T-helper 1 cell treated with Interleukin-12 subunit alpha and Interleukin-12 subunit beta and Interleukin-4 antibody, amounts not matched to agents 30 ng/mL and 1 ng/mL, for 36 hours (primary cell): Measurements from ENCODE around the gene CAPN13. TPM values are rescaled to one million over a fixed set of nuclear protein-coding genes. Genes with fewer than 3 reads are reported as not detected.
"Not testable (repeated sequence)": the region's sequence is repeated elsewhere in the genome, so short reads cannot be mapped to it uniquely, and the experiment has no call there.

Source experiments
- intact Hi-C: fragments of 100-400 bp; cut with micrococcal nuclease; formaldehyde crosslinking; loops from one replicate; pipeline ENCODE4 v1.15.1; 2024
- total RNA-seq: library from RNA; stranded (reverse); gene quantifications from 2 replicates; pipeline ENCODE4 v1.2.3, GENCODE V29; 2022

The CAPN13 gene
- total RNA-seq, 1 donor from 2014 or later = not detected

DNA sequence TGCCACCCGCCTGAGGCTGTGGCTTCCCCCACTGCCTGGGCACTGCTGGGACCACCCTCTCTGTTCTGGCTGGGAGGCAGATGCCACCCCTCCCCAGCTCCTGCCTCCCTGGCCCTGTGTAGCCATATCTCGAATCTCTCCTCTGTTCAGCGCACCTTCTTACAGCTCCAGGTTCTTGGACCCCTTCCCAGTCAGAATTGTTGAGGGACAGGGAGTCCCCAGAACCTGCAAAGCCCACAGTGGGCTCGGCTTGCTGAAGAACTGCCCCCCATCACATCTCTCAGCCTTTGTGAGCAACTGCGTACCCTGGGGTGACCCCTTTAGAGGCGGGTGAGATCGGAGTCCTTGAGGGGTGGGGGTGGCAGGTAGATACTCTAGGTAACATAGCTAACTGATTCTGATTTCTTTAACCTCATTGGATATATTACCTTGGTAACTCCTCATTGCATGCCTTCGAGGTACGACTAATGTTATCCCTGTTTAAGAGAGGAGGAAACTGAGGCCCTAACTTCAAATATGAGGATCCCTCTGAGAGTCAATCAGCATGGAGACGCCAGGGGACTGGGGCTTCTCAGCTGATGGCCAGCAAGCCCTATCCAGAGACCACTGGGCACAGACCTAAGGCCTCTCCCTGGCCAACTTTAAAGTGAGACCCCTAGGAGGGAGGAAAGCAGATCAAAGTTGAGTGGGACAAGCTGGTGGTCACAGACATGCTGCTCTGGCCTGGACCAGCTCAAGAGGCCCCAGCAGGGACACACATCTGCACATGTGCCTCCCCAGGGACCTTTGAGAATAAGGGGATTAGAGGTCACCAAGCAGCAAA is 101.3 kb downstream of the CAPN13 start:
- intact Hi-C loops = no loop called here

DNA sequence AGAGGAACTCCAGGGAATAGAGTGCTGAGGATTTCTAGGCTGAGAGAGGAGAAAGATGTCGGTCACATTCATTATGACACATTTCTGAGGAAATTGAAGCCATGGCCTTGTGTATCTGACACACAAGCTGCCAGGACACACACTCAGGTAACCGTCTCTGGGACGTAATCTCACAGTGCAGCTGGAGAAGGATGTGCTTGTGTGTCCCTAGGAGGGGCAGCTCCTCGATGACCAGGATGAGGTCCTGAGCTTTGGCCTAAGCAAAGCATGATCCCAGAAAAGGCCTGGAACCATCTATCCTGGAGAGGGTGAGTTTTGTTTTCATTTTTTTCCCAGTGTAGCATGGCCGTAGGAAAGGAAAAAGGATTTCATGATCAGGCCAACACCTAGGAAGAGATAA is 102.2 kb downstream of the CAPN13 start:
- intact Hi-C loops = no loop called here

DNA sequence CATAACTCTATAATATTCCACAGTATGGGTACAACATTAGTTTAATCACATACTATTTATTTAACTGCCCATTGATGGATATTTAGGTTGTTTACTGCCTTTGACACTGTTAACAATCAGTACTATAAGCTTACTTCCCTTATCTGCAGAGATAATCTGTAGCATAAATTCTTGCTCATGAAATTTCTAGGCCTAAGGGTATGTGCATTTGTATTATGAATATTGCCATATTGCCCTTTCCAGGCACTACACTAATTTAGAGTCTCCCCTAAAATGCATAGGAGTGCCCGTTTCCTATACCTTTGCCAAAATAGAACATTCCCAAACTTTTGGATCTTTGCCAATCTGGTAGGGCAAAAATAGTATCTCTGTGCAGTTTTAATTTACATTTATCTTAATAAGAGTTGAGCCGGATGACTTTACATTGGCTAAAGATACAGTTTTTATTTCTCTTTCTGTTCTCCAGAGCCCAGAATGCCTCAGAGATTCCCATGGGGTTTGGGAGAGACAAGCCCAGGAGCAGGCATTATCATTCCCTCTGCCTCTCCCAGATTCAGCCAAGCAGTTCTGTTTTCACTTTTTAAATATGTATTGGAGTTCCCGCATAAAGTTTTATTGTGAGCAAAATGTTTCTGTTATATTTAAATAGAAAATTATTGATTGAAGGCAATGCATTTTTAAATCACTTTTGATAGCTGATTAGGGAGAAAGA is 102.8 kb downstream of the CAPN13 start:
- intact Hi-C loops = no loop called here

DNA sequence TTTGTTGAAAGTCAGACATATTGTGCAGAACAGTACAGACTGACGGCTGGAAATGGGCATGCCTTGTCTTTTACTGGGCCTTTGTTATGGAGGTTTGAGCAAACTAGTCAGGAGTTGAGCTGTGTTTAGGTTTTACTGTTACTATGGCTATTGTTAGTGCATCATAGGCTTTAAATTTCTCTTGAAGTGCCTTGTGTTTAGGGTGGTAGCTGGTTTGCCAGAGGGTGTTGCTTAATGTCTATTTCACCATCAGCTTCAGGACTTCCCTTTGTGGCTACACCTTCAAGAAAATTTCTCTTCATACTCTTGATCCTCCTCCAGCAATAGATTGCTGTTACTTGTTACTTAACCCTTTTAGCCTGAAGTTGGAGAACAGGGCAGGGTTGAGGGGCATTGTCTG is 104.6 kb downstream of the CAPN13 start:
- intact Hi-C loops = no loop called here

DNA sequence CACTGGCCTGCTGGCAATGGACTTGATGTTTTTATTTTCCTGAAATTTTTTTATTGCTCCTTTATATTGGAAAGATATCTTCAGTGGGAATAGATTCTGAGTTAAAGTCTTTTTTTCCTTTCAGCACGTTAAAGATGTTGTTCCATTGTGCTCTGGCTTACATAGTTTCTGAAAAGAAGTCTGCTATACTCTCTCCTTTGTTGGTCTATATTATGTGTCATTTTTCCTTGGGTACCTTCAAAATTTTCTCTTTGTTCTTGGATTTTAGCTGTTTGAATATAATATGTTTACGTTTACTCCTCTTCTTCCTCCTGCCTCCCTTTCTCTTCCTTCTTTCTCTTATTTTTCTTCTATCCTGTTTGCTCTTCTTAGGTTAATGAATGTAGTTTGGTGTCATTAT is 105.5 kb downstream of the CAPN13 start:
- intact Hi-C loops = no loop called here

DNA sequence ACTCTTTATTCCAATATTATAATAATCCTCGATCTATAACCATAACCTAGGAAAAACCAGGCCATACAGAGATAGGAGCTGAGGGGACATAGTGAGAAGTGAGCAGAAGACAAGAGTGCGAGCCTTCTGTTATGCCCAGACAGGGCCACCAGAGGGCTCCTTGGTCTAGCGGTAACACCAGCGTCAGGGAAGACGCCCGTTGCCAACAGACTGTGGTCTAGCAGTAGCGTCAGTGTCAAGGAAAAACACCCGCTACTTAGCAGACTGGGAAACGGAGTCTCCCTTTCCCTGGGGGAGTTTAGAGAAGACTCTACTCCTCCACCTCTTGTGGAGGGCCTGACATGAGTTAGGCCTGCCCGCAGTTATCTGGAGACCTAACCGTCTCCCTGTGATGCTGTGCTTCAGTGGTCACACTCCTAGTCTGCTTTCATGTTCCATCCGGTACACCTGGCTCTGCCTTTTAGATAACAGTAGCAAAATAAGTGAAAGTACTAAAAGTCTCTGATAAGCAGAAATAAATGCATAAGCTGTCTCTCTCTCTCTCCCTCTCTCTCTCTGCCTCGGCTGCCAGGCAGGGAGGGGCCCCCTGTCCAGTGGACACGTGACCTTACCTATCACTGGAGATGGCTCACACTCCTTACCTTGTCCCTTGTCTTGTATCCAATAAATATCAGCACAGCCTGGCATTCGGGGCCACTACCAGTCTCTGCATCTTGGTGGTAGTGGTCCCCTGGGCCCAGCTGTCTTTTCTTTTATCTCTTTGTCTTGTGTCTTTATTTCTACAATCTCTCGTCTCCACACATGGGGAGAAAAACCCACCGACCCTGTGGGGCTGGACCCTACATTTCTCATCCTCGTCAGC is 109.8 kb downstream of the CAPN13 start:
- intact Hi-C loops = not testable (repeated sequence)

DNA sequence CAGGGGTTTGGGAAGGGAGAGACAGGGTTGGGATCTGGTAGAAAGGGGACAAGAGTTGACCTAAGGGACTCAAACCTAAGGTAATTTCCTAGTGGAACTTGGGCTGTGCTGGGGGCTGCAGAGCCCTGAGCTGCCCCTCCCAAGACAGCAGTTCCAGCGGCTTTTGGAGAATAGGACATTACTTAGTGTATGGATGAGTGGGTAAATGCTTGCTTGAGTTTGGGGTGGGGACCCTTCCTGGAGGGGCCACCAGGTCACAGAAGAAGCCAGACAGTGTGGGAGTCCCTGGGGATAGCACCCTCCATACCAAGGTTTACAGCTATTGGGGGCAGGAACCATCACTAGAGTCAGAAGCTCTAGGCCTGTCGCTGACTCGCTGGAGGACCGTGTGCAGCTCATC is 111.5 kb downstream of the CAPN13 start:
- intact Hi-C loops = no loop called here

DNA sequence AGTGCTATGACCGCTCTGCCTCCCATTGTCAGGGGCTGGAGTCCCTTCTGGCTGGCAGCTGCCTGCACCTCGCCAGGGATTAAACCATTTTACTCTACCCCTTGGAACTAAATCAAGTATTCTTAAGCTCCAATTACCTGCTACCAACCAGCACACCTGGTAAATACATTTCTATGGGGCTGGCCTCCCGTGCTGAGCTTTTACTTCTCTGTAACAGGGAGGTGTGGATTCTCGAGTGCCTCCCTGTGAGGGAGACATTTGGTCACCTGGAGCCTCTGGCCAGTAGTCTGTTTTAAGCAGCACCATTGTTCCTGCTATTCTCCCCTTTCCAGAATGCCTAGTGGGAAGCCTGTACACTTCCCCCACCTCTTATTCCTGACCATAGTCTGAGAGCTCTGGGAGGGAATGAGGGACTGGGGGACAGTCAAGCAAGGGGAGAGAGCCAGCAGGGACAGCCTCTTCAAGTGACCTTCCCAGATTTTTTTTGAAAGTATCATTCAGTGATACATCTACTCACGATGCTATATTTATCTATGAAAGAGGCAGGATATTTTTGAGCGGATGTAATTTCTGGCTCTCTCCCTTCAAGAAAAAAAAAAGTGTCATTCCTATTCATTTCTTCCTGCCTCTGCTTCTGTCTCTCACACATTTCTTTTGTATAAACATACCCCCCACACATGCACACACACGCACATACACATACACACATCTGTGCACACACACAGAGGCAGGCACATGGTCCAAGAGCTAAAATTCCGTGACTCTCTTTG is 112.8 kb downstream of the CAPN13 start:
- intact Hi-C loops = no loop called here

DNA sequence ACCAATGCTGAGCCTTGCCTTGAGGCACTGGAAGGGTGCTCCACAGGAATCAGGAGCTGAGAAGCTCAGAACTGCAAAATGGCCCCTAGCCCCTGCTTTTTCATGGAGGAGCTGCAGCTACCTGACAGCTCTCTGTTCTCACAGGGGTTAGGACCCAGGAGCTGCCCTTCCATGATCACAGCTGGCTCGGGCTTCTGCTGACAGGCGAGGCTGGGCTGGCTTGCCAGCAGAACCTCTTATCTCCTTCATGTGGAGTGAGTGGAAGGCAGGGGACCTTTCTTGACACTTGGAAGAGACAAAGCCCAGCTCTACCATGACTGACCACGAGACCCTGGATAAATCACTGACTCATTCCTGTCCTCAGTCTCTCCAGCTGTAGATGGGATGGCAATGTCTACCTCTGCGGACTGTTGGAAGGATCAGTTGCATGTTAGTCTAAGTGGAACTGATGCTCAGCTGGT is 113.4 kb downstream of the CAPN13 start:
- intact Hi-C loops = no loop called here

DNA sequence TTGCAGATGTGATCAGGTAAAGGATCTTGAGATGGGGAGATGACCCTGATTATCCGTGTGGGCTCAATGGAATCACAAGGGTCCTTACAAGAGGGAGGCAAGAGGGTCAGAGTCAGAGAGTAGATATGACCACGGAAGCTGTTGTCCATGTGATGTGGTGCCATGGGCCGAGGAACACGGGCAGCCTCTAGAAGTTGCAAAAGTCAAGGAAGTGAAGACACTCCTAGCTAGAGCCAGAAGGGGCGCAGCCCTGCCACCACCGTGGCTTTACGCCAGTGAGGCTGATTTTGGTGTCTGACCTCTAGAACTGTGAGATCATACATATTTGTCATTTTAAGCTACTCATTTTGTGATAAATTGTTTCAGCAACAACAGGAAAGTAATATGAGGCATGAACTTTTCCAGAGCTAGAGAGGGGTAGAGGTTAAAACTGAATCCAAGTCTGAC is 114.4 kb downstream of the CAPN13 start:
- intact Hi-C loops = no loop called here

DNA sequence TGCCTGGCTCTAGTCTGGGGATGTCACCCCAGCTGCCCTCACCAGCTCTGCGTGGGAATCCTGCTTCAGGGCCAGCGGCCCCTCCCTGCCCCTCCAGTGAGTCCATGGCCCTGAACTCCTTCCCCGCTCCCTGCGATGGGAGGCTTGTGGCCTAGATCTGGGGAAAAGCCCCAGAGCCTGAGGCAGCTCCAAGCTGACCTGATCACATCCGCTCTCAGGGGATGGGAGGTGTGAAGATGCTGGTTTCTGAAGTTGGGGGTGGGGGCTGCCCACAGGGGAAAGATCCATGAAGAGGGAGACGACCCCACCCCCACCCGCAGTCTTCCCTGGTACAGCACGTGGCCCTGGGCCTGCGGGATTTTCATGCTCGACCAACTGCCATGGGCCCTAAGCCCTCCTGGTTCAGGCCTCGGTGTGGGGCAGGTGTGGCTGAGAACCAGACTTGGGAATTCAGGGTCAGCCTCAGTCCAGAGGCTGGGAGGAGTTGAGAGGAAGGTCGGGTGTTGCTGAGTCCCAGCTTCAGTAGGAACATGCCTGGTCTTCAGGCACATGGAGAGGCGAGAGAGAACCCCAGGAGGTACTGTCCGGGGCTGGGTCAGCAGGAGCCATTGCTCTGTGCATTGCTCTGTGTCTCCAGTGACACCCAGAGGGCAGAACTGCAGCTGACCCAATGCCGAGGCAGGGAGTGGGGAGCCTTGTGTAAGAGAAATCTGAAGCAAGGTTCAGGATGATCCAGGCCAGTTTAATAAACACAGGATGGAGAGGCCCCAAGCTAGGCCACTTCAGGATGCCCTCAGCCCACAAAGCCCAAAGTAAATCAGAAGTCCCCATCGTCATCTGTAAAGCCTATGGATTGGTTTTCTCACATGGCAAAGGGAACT is 115.1 kb downstream of the CAPN13 start:
- intact Hi-C loops = no loop called here

DNA sequence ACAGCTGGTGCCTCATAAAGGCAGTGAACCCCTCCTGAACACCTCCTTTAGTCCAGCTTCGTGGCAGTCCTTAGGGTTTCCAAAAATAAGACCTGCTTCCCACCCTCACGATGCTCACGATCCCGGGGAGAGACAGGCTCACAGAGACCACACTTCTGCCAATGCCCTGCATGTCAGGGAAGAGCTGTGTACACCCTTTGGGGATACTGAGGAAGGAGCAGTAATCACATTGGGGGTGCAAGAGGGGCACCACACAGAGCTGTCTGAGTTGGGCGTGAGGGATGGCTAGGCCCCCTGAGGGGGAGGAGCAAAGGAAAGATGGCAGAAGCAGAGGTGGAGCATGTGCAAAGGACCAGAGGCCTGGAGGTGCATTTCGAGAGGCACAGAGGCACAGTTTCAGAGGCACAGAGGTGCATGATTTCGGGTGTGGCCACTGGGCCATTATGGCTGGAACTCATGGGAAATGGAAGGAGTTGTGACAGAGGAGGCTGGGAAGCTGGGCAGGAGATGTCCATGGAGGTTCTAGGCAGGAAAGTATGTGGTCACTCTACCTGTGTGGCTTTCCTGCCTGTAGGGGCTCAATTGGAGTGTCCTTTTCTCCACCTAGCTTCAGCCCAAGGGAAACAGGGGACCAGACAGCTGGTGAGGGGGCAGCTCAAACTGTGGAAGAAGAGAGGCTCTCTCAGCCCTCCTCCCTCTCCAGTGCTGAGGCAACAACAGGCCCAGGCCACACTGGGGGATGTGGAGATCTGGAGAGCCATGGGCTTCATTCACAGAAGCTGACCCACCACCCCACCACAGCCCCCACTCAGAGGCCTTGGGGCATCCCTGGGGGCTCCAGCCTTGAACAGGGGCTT is 115.9 kb downstream of the CAPN13 start:
- intact Hi-C loops = no loop called here

DNA sequence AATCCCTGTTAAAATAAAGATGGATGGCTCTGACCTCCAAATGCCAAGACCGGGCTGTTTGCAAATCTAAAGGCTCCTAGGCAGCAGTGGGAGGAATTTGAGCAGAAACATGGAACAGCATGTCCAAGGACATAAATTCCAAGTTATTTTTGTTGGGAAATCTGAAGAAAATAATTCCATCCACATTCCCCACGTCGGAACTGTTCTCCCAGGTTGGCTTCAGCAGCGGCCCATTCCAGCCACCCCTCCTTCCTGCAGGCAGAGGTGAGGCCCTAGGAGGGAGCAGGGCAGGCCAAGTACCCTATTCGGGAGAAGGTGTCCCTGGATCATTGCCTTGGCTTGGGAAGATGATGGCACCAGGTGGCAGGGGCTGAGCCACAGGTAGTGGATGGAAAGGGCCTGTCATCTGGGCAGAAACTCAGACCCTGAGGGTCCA is 117.1 kb downstream of the CAPN13 start:
- intact Hi-C loops = no loop called here

DNA sequence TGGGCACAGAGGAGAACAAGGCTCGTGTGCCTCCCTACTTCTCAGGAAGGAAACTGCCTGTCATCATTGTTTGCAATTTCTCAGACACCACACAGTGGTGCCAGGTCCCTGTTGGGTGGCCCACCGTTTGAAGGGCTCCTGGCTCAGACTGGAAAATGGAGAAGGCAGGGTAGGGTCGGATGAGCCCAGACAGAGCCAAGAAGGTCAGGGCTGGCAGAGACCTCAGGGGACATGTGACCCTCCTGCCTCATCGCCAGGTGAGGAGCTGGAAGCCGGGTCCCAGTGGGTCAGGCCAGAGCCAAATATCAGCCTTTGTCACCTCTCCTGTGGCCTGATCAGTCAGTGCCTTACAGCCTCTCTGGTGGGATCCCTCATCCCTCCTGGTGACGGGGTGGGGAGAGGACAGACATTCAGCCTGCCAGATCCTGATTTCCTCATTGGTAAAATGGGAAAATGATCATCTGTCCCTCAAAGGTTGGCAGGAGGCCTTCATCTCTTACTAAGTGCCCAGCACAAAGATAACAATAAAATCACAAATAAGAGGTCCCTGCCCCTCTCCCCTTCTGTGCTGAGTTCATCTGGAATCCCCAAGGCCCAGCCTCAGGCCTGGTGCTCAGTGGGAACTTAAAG is 117.6 kb downstream of the CAPN13 start:
- intact Hi-C loops = no loop called here

DNA sequence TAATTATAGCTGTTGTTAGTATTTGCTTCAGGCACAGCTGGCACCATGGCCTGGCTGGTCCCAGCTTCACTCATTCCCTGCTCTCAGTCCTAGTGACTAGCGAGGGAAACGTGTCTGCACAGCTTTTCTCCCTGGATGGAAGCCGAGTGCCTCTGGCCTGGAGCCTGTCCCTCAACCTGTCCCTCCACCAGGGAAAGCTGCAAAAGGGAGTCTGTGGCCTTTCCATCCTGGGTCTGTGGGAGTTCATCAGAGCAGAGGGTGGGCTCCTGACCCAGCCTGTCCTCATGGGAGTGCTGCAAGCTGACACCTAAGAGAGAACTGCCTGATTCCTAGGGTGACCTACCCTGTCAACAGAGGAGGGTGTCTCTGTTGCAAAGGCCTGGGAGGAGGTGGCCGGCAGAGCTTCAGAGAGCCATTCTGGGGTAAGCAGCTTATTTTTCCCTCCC is 118.3 kb downstream of the CAPN13 start:
- intact Hi-C loops = no loop called here

DNA sequence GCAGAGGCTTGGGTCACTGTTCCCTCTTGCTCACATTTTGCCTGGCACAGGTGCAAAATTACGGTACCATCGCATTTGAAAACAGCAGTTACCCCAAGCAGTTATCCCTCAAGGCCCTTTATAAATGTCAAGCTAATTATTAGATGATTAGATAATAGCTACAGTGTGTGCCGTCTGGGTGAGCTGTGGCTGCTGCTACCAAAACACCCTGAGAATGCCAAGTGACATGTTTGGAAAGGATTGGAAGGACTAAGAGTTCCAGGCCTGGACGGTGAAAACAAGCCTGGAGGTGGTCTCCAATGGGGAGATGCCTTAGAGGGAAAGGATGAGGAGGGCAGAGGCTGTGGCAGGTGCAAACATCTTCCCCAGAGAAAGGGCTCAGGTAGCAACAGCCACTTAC is 120.6 kb downstream of the CAPN13 start:
- intact Hi-C loops = no loop called here

DNA sequence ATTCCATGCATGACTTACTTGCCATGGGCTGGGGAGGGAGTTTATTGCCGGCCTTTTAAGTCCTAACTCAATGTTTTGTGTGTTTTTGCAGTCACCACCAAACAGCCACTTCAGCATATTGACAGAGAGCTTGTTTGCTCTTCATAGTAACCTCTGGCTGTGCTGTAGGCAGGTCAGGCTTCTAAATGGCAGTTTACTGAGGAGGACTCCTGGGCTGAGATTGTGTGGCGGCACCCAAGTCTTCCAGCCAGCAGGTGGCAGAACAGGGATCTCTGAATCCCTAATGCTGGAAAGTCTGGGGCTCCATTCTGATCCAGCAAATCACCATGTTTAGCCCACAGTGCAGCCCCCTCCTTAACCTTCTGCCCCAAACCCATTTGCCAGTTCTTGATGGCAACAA is 121.2 kb downstream of the CAPN13 start:
- intact Hi-C loops = no loop called here

DNA sequence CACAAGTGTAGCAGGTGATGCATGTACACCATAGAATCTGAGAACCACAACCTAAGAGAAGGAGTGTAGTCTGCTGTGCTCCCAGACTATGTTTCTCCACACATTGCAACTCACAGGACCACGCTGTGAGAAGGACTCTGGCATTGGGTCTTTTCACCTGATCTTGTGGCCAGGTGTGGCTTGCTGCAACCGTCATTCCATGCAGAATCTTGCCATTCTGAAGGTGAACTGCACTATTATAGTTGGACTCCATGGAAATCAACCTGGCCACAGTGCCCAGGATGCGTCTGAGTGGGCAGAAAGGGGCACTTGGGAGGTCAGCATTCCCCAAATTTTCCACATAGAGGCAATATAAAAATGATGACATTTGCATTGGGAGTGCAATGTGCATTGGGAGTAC is 122.2 kb downstream of the CAPN13 start:
- intact Hi-C loops = no loop called here
